Liver (tissue), 9 donors: ENCODE results near the gene SELL. TPM values are rescaled to one million over a fixed set of nuclear protein-coding genes. Genes with fewer than 3 reads are reported as not detected.
A peak's percentile ranks its signal among the peaks of the same experiment; 100 is the strongest.

ENCODE experiments used
- DNase-seq: peaks from one replicate; pipeline ENCODE4 v3.0.0-alpha.2; 2017; ENCODE audit warnings: low spot score
- H3K27ac ChIP-seq, 2 donors: one replicate each; pipeline ENCODE4 v1.7.0; 2013; ENCODE audit warnings: inconsistent platforms in 2 of 2, low read length in 2 of 2, control low read depth in 1 of 2, low read depth in 1 of 2, mild to moderate bottlenecking in 1 of 2
- H3K27me3 ChIP-seq, 4 donors: one replicate each; pipeline versions ENCODE4 v1.6.1 to v1.7.0; 2013; ENCODE audit warnings: low read length in 3 of 4, inconsistent platforms in 1 of 4, mild to moderate bottlenecking in 1 of 4, moderate library complexity in 1 of 4; ENCODE audit not compliant: control insufficient read depth in 4 of 4, insufficient read depth in 4 of 4
- H3K36me3 ChIP-seq, 4 donors: one replicate each; pipeline versions ENCODE4 v1.6.1 to v1.7.0; 2013; ENCODE audit warnings: low read length in 3 of 4, mild to moderate bottlenecking in 3 of 4, low read depth in 1 of 4, moderate library complexity in 1 of 4; ENCODE audit not compliant: control insufficient read depth in 4 of 4, insufficient read depth in 3 of 4
- H3K4me1 ChIP-seq, 4 donors: one replicate each; pipeline versions ENCODE4 v1.6.1 to v1.7.0; 2013; ENCODE audit warnings: low read length in 3 of 4, mild to moderate bottlenecking in 3 of 4, moderate library complexity in 1 of 4; ENCODE audit not compliant: control insufficient read depth in 4 of 4, insufficient read depth in 4 of 4
- H3K4me3 ChIP-seq, 3 donors: one replicate each; pipeline versions ENCODE4 v1.6.1 to v1.7.0; 2013; ENCODE audit warnings: low read length in 3 of 3, control low read depth in 1 of 3, low read depth in 1 of 3, mild to moderate bottlenecking in 1 of 3
- H3K9ac ChIP-seq, 2 donors: one replicate each; pipeline ENCODE4 v1.7.0; 2013; ENCODE audit warnings: low read length in 2 of 2, mild to moderate bottlenecking in 2 of 2, moderate library complexity in 2 of 2, control low read depth in 1 of 2, low read depth in 1 of 2
- H3K9me3 ChIP-seq, 4 donors: one replicate each; pipeline versions ENCODE4 v1.6.1 to v1.7.0; 2013; ENCODE audit warnings: low read length in 3 of 4; ENCODE audit not compliant: control insufficient read depth in 4 of 4
- EGR1 ChIP-seq, 2 donors: IDR thresholded peaks; 2 replicates each; pipeline ENCODE4 v1.6.1; 2016 to 2018; ENCODE audit warnings: antibody characterized with exemption in 2 of 2, low read depth in 2 of 2
- FOXA1 ChIP-seq: IDR thresholded peaks from 2 replicates; pipeline ENCODE4 v1.6.1; 2016; ENCODE audit warnings: antibody characterized with exemption
- FOXA2 ChIP-seq: IDR thresholded peaks from 2 replicates; pipeline ENCODE4 v1.6.1; 2016; ENCODE audit warnings: antibody characterized with exemption
- GABPA ChIP-seq, 2 donors: IDR thresholded peaks in 1 of 2; conservative IDR thresholded peaks in 1 of 2; 2 replicates each; pipeline ENCODE4 v1.6.1; 2016; ENCODE audit warnings: antibody characterized with exemption in 2 of 2, mild to moderate bottlenecking in 1 of 2, moderate library complexity in 1 of 2
- HNF4A ChIP-seq, 2 donors: conservative IDR thresholded peaks; 2 replicates each; pipeline ENCODE4 v1.6.1; 2016; ENCODE audit warnings: antibody characterized with exemption in 2 of 2, mild to moderate bottlenecking in 2 of 2
- HNF4G ChIP-seq: IDR thresholded peaks from 2 replicates; pipeline ENCODE4 v1.6.1; 2016; ENCODE audit warnings: antibody characterized with exemption
- JUND ChIP-seq, 2 donors: IDR thresholded peaks; 2 replicates each; pipeline ENCODE4 v1.6.1; 2016; ENCODE audit warnings: antibody characterized with exemption in 2 of 2
- NR2F2 ChIP-seq: IDR thresholded peaks from 2 replicates; pipeline ENCODE4 v1.6.1; 2016; ENCODE audit warnings: antibody characterized with exemption
- RAD21 ChIP-seq, 2 donors: IDR thresholded peaks; 2 replicates each; pipeline ENCODE4 v1.6.1; 2016; ENCODE audit warnings: antibody characterized with exemption in 2 of 2, mild to moderate bottlenecking in 2 of 2
- RXRA ChIP-seq, 2 donors: IDR thresholded peaks; 2 replicates each; pipeline ENCODE4 v1.6.1; 2017 to 2018; ENCODE audit warnings: antibody characterized with exemption in 2 of 2, mild to moderate bottlenecking in 1 of 2
- SP1 ChIP-seq: IDR thresholded peaks from 2 replicates; pipeline ENCODE4 v1.6.1; 2018; ENCODE audit warnings: antibody characterized with exemption, mild to moderate bottlenecking
- TAF1 ChIP-seq: conservative IDR thresholded peaks from 2 replicates; pipeline ENCODE4 v1.6.1; 2016; ENCODE audit warnings: antibody characterized with exemption, mild to moderate bottlenecking
- YY1 ChIP-seq: IDR thresholded peaks from 2 replicates; pipeline ENCODE4 v1.6.1; 2016; ENCODE audit warnings: antibody characterized with exemption, mild to moderate bottlenecking
- WGBS: extraction: QIAGEN DNeasy Blood & Tissue Kit; methylation state at CpG from one replicate; pipeline ENCODE4 v1.1.7; 2013; 5-methylcytosine and 5-hydroxymethylcytosine counted together
- polyA plus RNA-seq, 2 donors: library from polyadenylated mRNA; stranded (reverse) in 1 of 2; unstranded in 1 of 2; fragments of 200-250 nt in 1 of 2; fragments of >200 nt in 1 of 2; fragmentation: Nextera tagmentation in 1 of 2; extraction: Ambion mirVana in 1 of 2; gene quantifications; one replicate each; pipeline versions ENCODE4 v1.2.1 to v1.2.3, GENCODE V29; 2013 to 2015
- total RNA-seq, 2 donors: library from RNA; depleted of rRNA; stranded (reverse); fragments of >200 nt; gene quantifications; one replicate each; pipeline ENCODE4 v1.2.3, GENCODE V29; 2014
- TF ChIP-seq, protein P1 (sequence below): IDR thresholded peaks from 2 replicates; pipeline ENCODE4 v1.6.1; 2016; ENCODE audit warnings: antibody characterized with exemption
- TF ChIP-seq, protein P2 (sequence below): IDR thresholded peaks from 2 replicates; pipeline ENCODE4 v1.6.1; 2016; ENCODE audit warnings: antibody characterized with exemption
- TF ChIP-seq, protein P3 (sequence below): IDR thresholded peaks from 2 replicates; pipeline ENCODE4 v1.6.1; 2016; ENCODE audit warnings: antibody characterized with exemption, mild to moderate bottlenecking
- TF ChIP-seq, protein P4 (sequence below): fragments of 150-350 bp; IDR thresholded peaks from 2 replicates; pipeline ENCODE4 v1.5.1; 2017; ENCODE audit warnings: improper control_type of control experiment, low read depth, low read length; ENCODE audit not compliant: missing input control
- TF ChIP-seq, protein P5 (sequence below): IDR thresholded peaks from 2 replicates; pipeline ENCODE4 v1.6.1; 2016; ENCODE audit warnings: antibody characterized with exemption
- donor health status: healthy.
- donor health status: healthy.
- donor health status: healthy.
- donor health status: healthy.
- donor health status: healthy.

Gene SELL
- total and polyA plus RNA-seq, 4 donors: 1.5 to 9.9 (median 4.8) TPM

DNA sequence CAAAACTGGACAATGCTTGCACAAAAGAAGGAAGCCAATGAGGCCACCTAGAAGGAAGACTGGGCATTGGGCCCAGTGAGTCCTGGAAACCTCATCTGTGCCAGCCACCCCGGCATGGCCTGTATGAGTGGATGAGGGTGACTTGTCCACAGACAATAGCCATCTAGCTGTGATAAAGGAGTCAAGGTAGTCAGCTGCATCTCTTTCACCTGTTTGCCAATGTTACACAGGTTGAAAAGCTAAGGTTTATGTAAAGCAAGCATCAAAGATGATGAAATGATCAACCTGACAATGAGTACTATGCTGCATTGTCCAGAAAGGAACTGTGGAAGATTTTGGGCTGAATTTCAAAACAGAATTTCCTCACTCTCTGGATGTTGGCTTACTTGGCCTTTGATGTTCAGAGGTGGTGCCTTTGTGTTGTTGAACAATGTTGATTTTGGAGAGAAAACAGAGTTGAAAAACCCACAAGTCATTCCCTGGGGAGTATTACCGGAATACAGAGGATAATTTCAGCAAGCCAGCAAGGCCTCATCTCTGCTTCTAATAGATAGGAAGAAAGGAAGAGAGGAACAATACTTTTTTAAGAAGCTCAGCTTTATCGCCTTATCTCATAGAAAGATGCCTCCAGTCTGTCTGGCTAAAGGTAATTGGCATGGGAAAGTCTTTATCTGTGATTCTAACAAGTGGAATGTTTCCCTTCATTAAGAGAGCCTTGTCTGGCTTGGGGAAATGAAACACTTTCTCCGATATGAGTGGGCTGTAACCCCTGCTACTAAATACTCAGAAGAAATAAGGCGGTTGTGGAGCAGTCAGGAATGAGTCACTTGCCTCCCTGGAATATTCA, 33.8 kb upstream of the SELL start:
- Histone ChIP-seq H3K9me3 (no peaks in the 10 kb centered on the region), H3K4me3 (peak overlapping the region; percentile 28 to 67 (median 52)), H3K4me1 (peaks cover 5 to 26% (median 14%) of the 10 kb centered on the region in 4 donors), H3K27me3 (no peaks in the 10 kb centered on the region), H3K9ac (peak overlapping the region in 1 of 2 donors; percentile 73), H3K27ac (peak overlapping the region; percentile 42 to 60), H3K36me3 (no peaks in the 10 kb centered on the region)
- TF ChIP-seq, protein P1, sequence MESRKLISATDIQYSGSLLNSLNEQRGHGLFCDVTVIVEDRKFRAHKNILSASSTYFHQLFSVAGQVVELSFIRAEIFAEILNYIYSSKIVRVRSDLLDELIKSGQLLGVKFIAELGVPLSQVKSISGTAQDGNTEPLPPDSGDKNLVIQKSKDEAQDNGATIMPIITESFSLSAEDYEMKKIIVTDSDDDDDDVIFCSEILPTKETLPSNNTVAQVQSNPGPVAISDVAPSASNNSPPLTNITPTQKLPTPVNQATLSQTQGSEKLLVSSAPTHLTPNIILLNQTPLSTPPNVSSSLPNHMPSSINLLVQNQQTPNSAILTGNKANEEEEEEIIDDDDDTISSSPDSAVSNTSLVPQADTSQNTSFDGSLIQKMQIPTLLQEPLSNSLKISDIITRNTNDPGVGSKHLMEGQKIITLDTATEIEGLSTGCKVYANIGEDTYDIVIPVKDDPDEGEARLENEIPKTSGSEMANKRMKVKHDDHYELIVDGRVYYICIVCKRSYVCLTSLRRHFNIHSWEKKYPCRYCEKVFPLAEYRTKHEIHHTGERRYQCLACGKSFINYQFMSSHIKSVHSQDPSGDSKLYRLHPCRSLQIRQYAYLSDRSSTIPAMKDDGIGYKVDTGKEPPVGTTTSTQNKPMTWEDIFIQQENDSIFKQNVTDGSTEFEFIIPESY: peak; percentile 91
- peak; percentile 85 for TF ChIP-seq FOXA1
- TF ChIP-seq, protein P2, sequence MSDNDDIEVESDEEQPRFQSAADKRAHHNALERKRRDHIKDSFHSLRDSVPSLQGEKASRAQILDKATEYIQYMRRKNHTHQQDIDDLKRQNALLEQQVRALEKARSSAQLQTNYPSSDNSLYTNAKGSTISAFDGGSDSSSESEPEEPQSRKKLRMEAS: peak; percentile 97
- peak in 1 of 2 donors; percentile 61 for TF ChIP-seq GABPA (IDR thresholded peaks at IDR 0.05 in 1 of 2, conservative IDR thresholded peaks at IDR 0.05 in 1 of 2)
- TF ChIP-seq HNF4G: peak; percentile 20
- TF ChIP-seq EGR1 (IDR thresholded peaks at IDR 0.05; ENCODE audit: low read depth in 2 of 2): peak in 1 of 2 donors; percentile 78
- peak; percentile 67 for TF ChIP-seq NR2F2
- peak; percentile 79 to 92 for TF ChIP-seq HNF4A (conservative IDR thresholded peaks at IDR 0.05)
- TF ChIP-seq, protein P3, sequence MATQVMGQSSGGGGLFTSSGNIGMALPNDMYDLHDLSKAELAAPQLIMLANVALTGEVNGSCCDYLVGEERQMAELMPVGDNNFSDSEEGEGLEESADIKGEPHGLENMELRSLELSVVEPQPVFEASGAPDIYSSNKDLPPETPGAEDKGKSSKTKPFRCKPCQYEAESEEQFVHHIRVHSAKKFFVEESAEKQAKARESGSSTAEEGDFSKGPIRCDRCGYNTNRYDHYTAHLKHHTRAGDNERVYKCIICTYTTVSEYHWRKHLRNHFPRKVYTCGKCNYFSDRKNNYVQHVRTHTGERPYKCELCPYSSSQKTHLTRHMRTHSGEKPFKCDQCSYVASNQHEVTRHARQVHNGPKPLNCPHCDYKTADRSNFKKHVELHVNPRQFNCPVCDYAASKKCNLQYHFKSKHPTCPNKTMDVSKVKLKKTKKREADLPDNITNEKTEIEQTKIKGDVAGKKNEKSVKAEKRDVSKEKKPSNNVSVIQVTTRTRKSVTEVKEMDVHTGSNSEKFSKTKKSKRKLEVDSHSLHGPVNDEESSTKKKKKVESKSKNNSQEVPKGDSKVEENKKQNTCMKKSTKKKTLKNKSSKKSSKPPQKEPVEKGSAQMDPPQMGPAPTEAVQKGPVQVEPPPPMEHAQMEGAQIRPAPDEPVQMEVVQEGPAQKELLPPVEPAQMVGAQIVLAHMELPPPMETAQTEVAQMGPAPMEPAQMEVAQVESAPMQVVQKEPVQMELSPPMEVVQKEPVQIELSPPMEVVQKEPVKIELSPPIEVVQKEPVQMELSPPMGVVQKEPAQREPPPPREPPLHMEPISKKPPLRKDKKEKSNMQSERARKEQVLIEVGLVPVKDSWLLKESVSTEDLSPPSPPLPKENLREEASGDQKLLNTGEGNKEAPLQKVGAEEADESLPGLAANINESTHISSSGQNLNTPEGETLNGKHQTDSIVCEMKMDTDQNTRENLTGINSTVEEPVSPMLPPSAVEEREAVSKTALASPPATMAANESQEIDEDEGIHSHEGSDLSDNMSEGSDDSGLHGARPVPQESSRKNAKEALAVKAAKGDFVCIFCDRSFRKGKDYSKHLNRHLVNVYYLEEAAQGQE: peak; percentile 79
- TF ChIP-seq, protein P4, sequence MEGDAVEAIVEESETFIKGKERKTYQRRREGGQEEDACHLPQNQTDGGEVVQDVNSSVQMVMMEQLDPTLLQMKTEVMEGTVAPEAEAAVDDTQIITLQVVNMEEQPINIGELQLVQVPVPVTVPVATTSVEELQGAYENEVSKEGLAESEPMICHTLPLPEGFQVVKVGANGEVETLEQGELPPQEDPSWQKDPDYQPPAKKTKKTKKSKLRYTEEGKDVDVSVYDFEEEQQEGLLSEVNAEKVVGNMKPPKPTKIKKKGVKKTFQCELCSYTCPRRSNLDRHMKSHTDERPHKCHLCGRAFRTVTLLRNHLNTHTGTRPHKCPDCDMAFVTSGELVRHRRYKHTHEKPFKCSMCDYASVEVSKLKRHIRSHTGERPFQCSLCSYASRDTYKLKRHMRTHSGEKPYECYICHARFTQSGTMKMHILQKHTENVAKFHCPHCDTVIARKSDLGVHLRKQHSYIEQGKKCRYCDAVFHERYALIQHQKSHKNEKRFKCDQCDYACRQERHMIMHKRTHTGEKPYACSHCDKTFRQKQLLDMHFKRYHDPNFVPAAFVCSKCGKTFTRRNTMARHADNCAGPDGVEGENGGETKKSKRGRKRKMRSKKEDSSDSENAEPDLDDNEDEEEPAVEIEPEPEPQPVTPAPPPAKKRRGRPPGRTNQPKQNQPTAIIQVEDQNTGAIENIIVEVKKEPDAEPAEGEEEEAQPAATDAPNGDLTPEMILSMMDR: no peak
- peak; percentile 92 for TF ChIP-seq SP1
- TF ChIP-seq FOXA2: peak; percentile 92
- TF ChIP-seq JUND (IDR thresholded peaks at IDR 0.05): peak; percentile 53 to 86
- TF ChIP-seq, protein P5, sequence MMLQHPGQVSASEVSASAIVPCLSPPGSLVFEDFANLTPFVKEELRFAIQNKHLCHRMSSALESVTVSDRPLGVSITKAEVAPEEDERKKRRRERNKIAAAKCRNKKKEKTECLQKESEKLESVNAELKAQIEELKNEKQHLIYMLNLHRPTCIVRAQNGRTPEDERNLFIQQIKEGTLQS: peak; percentile 93
- peak; percentile 40 to 44 for TF ChIP-seq RAD21 (IDR thresholded peaks at IDR 0.05)
- TF ChIP-seq RXRA (IDR thresholded peaks at IDR 0.05): peak; percentile 99 to 100
- TF ChIP-seq YY1: peak; percentile 80
- TF ChIP-seq TAF1: no peak
- DNase-seq: no peak
- WGBS: 29% methylated on average over 5 of the region's 5 CpGs
